Osteocyte (in vitro differentiated cells): ENCODE results near the gene DLG2. TPM values are rescaled to one million over a fixed set of nuclear protein-coding genes. Genes with fewer than 3 reads are reported as not detected.

Source experiments
- DNase-seq: peaks from one replicate; pipeline ENCODE4 v3.0.0; 2021; ENCODE audit warnings: mixed read lengths; ENCODE audit not compliant: unreplicated experiment; ENCODE audit errors: extremely low spot score
- H3K27ac Mint-ChIP-seq: one replicate; pipeline ENCODE4 v1.8.0; 2021; ENCODE audit warnings: mild to moderate bottlenecking, mixed read lengths; ENCODE audit not compliant: unreplicated experiment
- H3K27me3 Mint-ChIP-seq: one replicate; pipeline ENCODE4 v1.8.0; 2021; ENCODE audit warnings: mixed read lengths; ENCODE audit not compliant: unreplicated experiment
- H3K36me3 Mint-ChIP-seq: one replicate; pipeline ENCODE4 v1.8.0; 2021; ENCODE audit warnings: mixed read lengths; ENCODE audit not compliant: unreplicated experiment
- H3K4me1 Mint-ChIP-seq: one replicate; pipeline ENCODE4 v1.8.0; 2021; ENCODE audit warnings: mixed read lengths; ENCODE audit not compliant: unreplicated experiment
- H3K4me3 Mint-ChIP-seq: one replicate; pipeline ENCODE4 v1.8.0; 2021; ENCODE audit warnings: mild to moderate bottlenecking, moderate library complexity, mixed read lengths; ENCODE audit not compliant: unreplicated experiment
- H3K9me3 Mint-ChIP-seq: one replicate; pipeline ENCODE4 v1.8.0; 2021; ENCODE audit warnings: mixed read lengths; ENCODE audit not compliant: unreplicated experiment
- CTCF ChIP-seq: fragments of 200-600 bp; sonication (generic); IDR thresholded peaks from 2 replicates; pipeline ENCODE4 v1.5.0; 2021; ENCODE audit warnings: antibody characterized with exemption, mild to moderate bottlenecking, moderate library complexity
- total RNA-seq: library from RNA; stranded (reverse); gene quantifications from 2 replicates; pipeline ENCODE4 v1.2.1, GENCODE V29; 2021

DLG2 gene
- total RNA-seq, 1 donor from 2014 or later = 2.1 TPM

- Mint-ChIP-seq H3K27ac (no peak overlapping the region), H3K4me3 (no peak overlapping the region), H3K36me3 (no peaks in the 10 kb centered on the region), H3K27me3 (no peaks in the 10 kb centered on the region), H3K4me1 (no peaks in the 10 kb centered on the region), H3K9me3 (no peaks in the 10 kb centered on the region)
- TF ChIP-seq CTCF = no peak
- DNase-seq = no peak
These were observed 1522.0 kb downstream of the DLG2 start for GRCh38 chr11:84105148-84105547.

GRCh38 chr11:84103096-84103495 lies 1524.0 kb downstream of the DLG2 start:
- no peak for TF ChIP-seq CTCF
- H3K36me3 Mint-ChIP-seq = no peaks in the 10 kb centered on the region
- H3K4me3 Mint-ChIP-seq = no peak overlapping the region
- no peak for DNase-seq
- no peaks in the 10 kb centered on the region for H3K4me1 Mint-ChIP-seq
- H3K27me3 Mint-ChIP-seq = no peaks in the 10 kb centered on the region
- no peaks in the 10 kb centered on the region for H3K9me3 Mint-ChIP-seq
- H3K27ac Mint-ChIP-seq = no peak overlapping the region

GRCh38 chr11:84097186-84097585 lies 1530.0 kb downstream of the DLG2 start:
- H3K4me1 Mint-ChIP-seq = no peaks in the 10 kb centered on the region
- DNase-seq = no peak
- no peak overlapping the region for H3K27ac Mint-ChIP-seq
- no peak for TF ChIP-seq CTCF
- no peaks in the 10 kb centered on the region for H3K36me3 Mint-ChIP-seq
- no peaks in the 10 kb centered on the region for H3K9me3 Mint-ChIP-seq
- H3K4me3 Mint-ChIP-seq = no peak overlapping the region
- peaks cover 2% of the 10 kb centered on the region for H3K27me3 Mint-ChIP-seq

DNA sequence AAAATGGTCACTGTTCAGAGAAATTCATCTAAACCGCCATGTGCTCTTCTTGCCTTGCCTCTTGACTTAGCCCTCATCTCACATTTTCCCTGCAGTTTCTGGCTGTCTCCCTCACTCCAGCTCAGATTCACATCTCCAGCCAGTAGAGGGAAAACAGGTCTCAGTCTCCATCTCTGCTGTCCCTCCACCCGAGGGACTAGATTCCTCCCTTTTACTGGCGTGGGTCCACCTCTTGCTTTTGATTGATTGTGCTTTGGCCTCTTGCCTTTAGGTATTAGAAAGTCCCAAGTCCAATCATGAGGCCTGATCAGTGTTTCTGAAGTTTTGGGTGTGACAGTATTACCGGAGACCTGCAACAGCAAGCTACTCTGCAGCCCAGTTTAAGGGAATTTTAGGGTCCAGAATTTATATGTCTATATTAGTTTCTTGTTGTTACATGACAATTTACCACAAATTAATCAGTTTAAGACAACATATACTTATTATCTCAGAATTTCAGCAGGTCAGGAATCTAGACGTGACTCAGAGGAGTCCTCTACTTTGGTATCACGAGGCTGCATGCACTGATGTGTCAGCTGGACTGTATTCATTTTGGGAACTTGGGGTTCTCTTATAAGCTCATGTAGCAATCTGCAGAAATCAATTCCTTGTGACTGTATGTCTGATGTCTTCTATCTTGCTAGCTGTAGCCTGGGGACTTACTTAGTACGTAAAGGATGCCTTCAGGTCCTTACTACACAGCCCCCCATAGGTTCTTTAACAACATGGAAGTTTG lies 1535.7 kb downstream of the DLG2 start:
- no peaks in the 10 kb centered on the region for H3K9me3 Mint-ChIP-seq
- no peak for DNase-seq
- H3K36me3 Mint-ChIP-seq = no peaks in the 10 kb centered on the region
- no peak for TF ChIP-seq CTCF
- H3K4me1 Mint-ChIP-seq = no peaks in the 10 kb centered on the region
- H3K27ac Mint-ChIP-seq = no peak overlapping the region
- peaks cover 2% of the 10 kb centered on the region for H3K27me3 Mint-ChIP-seq
- H3K4me3 Mint-ChIP-seq = no peak overlapping the region

GRCh38 chr11:84089072-84090057 lies 1537.8 kb downstream of the DLG2 start:
- H3K27me3 Mint-ChIP-seq = no peaks in the 10 kb centered on the region
- H3K4me1 Mint-ChIP-seq = no peaks in the 10 kb centered on the region
- no peak overlapping the region for H3K4me3 Mint-ChIP-seq
- H3K36me3 Mint-ChIP-seq = no peaks in the 10 kb centered on the region
- no peak for DNase-seq
- H3K27ac Mint-ChIP-seq = no peak overlapping the region
- H3K9me3 Mint-ChIP-seq = no peaks in the 10 kb centered on the region
- no peak for TF ChIP-seq CTCF
